ENCODE results near the gene ARHGAP44. TPM values are rescaled to one million over a fixed set of nuclear protein-coding genes. Genes with fewer than 3 reads are reported as not detected.

ARHGAP44 gene
- total RNA-seq, 1 experiment from 2014 or later, result 9.9 TPM

- no peak overlapping the region for H3K23ac ChIP-seq (ENCODE audit: insufficient read length, low read depth, low read length)
- H3K23me2 ChIP-seq (ENCODE audit: insufficient read length, low read depth, low read length, poor library complexity, severe bottlenecking), result no peaks in the 10 kb centered on the region
- H4K8ac ChIP-seq (replicated peaks; ENCODE audit: insufficient read length, low read depth, low read length), result no peak overlapping the region
- no peak for DNase-seq
- H3K56ac ChIP-seq (ENCODE audit: insufficient read length, low read depth, low read length), result no peak overlapping the region
- Mint-ChIP-seq H3K27ac (peak overlapping the region in 2 of 3 experiments; percentile 55; a peak in 2 of 7 replicates), H3K4me3 (no peak overlapping the region), H3K36me3 (ENCODE audit: insufficient read depth in 1 of 3, low read depth in 3 of 3) (peaks cover 8 to 10% (median 8%) of the 10 kb centered on the region in 3 experiments; a peak in 6 of 7 replicates), H3K27me3 (ENCODE audit: low read depth) (no peaks in the 10 kb centered on the region), H3K4me1 (peaks cover 32 to 36% of the 10 kb centered on the region in 2 experiments), H3K9me3 (no peaks in the 10 kb centered on the region; a peak in 1 of 5 replicates)
- no peak overlapping the region for H4K91ac ChIP-seq (ENCODE audit: insufficient read length, low read depth, low read length)
- no peak overlapping the region for H2BK120ac ChIP-seq (ENCODE audit: low read depth, low read length, poor library complexity, severe bottlenecking)
- no peaks in the 10 kb centered on the region for H3K79me2 ChIP-seq (ENCODE audit: insufficient read depth, low read length)
- no peaks in the 10 kb centered on the region for H3K79me1 ChIP-seq (ENCODE audit: insufficient read depth, low read depth, low read length, poor library complexity, severe bottlenecking)
- no peaks in the 10 kb centered on the region for H3K9me3 ChIP-seq (ENCODE audit: control insufficient read depth, low read depth, low read length)
- no peak overlapping the region for H3K27ac ChIP-seq (ENCODE audit: insufficient read length, low read depth, low read length)
- no peak overlapping the region for H2BK15ac ChIP-seq (ENCODE audit: low read depth, low read length)
- H2BK20ac ChIP-seq (ENCODE audit: low read depth, low read length, poor library complexity, severe bottlenecking), result no peak overlapping the region
- H3K14ac ChIP-seq (ENCODE audit: insufficient read depth, low read length), result no peak overlapping the region
- H3K4ac ChIP-seq (ENCODE audit: low read depth, low read length), result no peak overlapping the region
- no peak overlapping the region for H3K4me2 ChIP-seq (ENCODE audit: insufficient read depth, insufficient read length, low read length)
- H3T11ph ChIP-seq (ENCODE audit: low read length), result no peak overlapping the region
- H3K4me1 ChIP-seq (ENCODE audit: insufficient read depth, low read length), result no peaks in the 10 kb centered on the region
- H3K9ac ChIP-seq (ENCODE audit: extremely low read depth, insufficient read length, low read length), result no peak overlapping the region
- no peak overlapping the region for H3K18ac ChIP-seq (ENCODE audit: insufficient read length, low read depth, low read length)
- H2BK5ac ChIP-seq (ENCODE audit: insufficient read length, low read length), result no peak overlapping the region
- no peak overlapping the region for H2AK5ac ChIP-seq (ENCODE audit: insufficient read length, low read length)
- no peak overlapping the region for H4K5ac ChIP-seq (ENCODE audit: insufficient read length, low read depth, low read length)
- H2AFZ ChIP-seq (ENCODE audit: low read length), result no peak overlapping the region
- H2BK12ac ChIP-seq (ENCODE audit: insufficient read length, low read depth, low read length), result no peak overlapping the region
- no peaks in the 10 kb centered on the region for H3K27me3 ChIP-seq (ENCODE audit: insufficient read depth, low read length)
- no peak for TF ChIP-seq CTCF (conservative IDR thresholded peaks at IDR 0.05)
- H4K20me1 ChIP-seq (ENCODE audit: control insufficient read depth, insufficient read depth, insufficient read length), result no peaks in the 10 kb centered on the region
- no CpG with 5 or more reads among the region's 3 CpGs for WGBS (ENCODE audit: extremely low coverage, insufficient read length, low lambda C conversion rate)
These were observed 108.8 kb downstream of the ARHGAP44 start for GRCh38 chr17:12898110-12898509.
